Stimulated activated CD4-positive, alpha-beta T cell treated with anti-CD3 and anti-CD28 coated beads, Interleukin-1b, Interleukin-23, amount 100 ng/mL, for 24 hours (primary cell): Measurements from ENCODE around the gene BCO1.

Experiments used
- DNase-seq, 4 experiments: peaks; one replicate each; pipeline ENCODE4 v3.0.0-alpha.2; 2020; ENCODE audit warnings: low read depth in 4 of 4, low spot score in 1 of 4

The BCO1 gene

GRCh38 chr16:81315271-81316175, 77.0 kb downstream of the BCO1 start:
- DNase-seq = peak in 1 of 4 experiments; percentile 41

DNA sequence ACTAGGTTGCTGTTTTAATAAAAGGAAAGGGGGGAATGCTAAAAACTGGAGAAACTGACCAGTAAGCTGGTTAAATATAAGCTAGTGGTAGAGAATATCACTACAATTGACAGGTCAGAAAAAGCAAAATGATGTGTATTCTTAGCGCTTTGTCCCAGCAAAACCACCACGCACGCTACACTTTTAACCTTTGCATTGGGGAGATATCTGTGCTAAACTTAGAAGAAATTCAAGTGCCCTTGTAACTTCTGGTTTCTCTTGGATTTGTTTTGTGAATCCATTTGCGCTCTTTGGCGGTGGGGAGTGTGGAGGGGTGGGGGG, 77.6 kb downstream of the BCO1 start:
- DNase-seq = no peak

DNA sequence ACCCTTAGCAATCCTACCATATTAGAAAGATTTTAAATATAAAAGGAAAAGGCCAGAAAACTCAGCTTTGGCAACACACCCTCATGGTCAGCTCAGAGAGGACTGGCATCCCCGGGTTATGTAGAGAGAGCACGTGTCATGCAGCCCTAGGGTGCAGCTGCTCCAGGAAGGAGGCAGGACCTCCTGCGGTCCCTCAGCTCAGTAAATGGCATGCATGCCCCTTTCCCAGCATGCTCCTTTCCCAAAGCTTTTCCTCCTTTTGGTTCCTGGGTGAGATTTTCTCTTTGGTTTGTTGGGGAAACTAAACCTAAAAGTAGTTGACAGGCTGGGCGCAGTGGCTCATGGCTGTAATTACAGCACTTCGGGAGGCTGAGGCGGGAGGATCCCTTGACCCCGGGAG, 80.2 kb downstream of the BCO1 start:
- no peak for DNase-seq

- no peak for DNase-seq
Measured at GRCh38 chr16:81319221-81319912, 80.9 kb downstream of the BCO1 start.

DNA sequence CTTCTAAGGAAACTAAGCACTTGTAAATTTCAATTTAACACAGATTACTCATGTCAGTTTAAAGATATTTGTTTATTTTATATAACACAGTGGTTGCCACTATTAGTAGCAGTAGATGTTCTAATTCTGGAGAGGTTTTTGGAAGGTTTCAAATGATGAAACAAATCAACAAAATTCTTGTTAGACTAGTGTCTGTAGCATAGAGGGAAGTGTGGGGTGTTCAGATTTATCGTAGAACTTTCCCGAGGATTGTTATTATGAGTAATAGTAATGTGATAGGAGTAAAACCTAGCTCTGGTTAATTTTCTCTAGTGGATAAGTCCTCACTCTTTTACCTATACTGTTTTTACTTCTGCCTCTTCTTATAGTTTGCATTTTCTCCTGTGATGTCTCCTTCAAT, 82.5 kb downstream of the BCO1 start:
- DNase-seq = no peak

DNA sequence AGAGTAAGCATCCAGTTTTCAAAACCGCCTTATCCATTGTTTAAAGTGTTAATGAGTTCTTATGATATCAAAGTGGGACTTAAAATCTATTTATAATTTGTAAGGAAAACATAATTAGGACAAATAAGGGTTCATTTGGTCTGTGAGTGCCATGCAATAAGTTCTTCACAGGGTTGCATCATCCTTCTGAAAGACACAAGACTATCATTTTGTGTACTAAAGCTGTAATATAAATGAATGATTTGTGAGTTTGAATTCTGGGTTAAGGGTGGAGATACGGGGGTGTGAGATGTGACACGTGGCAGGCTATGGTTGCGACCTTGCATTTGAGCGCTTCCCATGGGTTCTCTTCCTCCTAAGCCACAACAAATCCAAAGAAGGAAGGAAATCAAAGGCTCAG, 83.0 kb downstream of the BCO1 start:
- no peak for DNase-seq

- no peak for DNase-seq
Measured at GRCh38 chr16:81324808-81325207, 86.3 kb downstream of the BCO1 start.

- DNase-seq = no peak
Measured at GRCh38 chr16:81327011-81327410, 88.5 kb downstream of the BCO1 start.

- no peak for DNase-seq
Measured at GRCh38 chr16:81327447-81328196, 89.1 kb downstream of the BCO1 start.

DNA sequence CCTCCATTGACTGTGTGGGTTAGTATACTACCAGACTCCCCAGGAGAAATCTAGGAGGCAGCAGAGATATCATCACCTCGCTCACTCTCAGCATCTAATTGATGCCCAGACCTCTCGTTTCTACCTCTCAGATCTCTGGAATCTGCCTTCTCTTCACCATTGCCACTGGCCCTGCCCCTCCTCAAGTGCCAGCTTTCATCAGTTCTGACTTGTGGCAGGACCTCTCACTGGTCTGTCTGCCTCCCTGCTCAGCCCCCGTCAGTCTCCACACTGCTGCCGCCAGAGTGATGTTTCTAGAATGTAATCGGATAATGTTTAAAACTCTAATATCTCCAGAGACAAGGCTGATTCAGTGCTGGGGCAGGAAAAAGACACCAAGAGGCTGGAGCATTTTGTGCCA, 91.5 kb downstream of the BCO1 start:
- no peak for DNase-seq

DNA sequence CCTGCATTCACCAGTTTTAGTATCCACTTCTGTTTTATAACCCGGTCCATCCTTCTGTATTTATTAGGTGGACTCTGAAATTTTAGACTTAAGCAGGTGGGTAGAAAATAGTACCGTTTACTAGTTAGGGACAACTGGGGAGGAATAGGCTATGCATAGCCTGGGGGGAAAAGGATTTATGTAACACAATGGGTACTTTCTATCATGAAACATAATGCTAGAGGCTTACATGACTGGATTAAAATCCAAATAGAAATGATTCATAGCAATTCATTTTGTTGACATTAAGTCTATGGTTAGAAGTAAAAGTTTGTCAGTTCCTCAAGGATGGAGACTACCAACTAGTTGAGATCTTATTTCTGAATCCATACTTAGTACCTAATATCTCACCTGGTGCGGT, 94.9 kb downstream of the BCO1 start:
- no peak for DNase-seq

GRCh38 chr16:81335669-81336068, 97.2 kb downstream of the BCO1 start:
- DNase-seq = peak in 1 of 4 experiments; percentile 22

DNA sequence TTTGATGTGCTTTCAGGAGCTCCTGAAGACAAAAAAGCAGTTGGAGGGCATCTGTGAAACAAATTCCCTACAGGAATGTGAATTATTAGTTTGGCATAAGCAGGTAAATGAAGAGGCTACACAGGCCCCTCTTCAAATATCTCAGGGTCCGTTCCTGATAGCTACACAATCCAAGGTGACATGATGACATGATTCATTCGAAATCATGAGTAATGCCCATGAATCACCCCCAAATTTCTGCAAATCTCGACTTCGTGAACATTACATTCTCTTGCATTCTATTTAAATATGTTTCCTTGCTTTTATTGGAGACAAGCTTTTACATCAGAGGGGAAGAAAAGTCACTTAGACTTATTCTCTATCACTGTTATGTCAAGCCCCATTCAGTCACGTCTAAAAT, 98.6 kb downstream of the BCO1 start:
- DNase-seq = no peak
